Measurements from ENCODE around the gene JMJD8.

JMJD8 gene

GRCh38 chr16:684071-684794 lies at the start of gene JMJD8:
TSS of gene JMJD8 (minus strand) at chr16:684334. CDS start at chr16:684319, 15 bp downstream.
- peak; percentile 98 for DNase-seq

GRCh38 chr16:733382-734207 lies 49.5 kb upstream of the JMJD8 start:
- DNase-seq = no peak

GRCh38 chr16:732936-733335 lies 48.8 kb upstream of the JMJD8 start:
- no peak for DNase-seq

GRCh38 chr16:732332-732731 lies 48.2 kb upstream of the JMJD8 start:
- no peak for DNase-seq

- peak; percentile 21 for DNase-seq
These were observed 46.8 kb upstream of the JMJD8 start for GRCh38 chr16:730666-731509.

GRCh38 chr16:729768-730665 lies 45.9 kb upstream of the JMJD8 start:
- peak; percentile 20 for DNase-seq

GRCh38 chr16:728890-729744 lies 45.0 kb upstream of the JMJD8 start:
- DNase-seq = no peak

- peak; percentile 78 for DNase-seq
These were observed 44.2 kb upstream of the JMJD8 start for GRCh38 chr16:728131-728889.

- DNase-seq = no peak
These were observed 43.3 kb upstream of the JMJD8 start for GRCh38 chr16:727291-727977.

GRCh38 chr16:726438-727290 lies 42.5 kb upstream of the JMJD8 start, which contains the start of the genes CCDC78 and HAGHL:
TSS of gene CCDC78 (minus strand) at chr16:726443. CDS start at chr16:726367, 76 bp downstream.
TSS of gene HAGHL (plus strand) at chr16:727106. CDS start at chr16:727510, 404 bp downstream.
- DNase-seq = peak; percentile 69

GRCh38 chr16:726188-726437 lies 42.0 kb upstream of the JMJD8 start:
- no peak for DNase-seq

GRCh38 chr16:725463-726187 lies 41.5 kb upstream of the JMJD8 start:
- DNase-seq = no peak

- DNase-seq = no peak
These were observed 40.9 kb upstream of the JMJD8 start for GRCh38 chr16:725041-725376.

GRCh38 chr16:724188-725040 lies 40.3 kb upstream of the JMJD8 start:
- no peak for DNase-seq

- DNase-seq = no peak
These were observed 39.6 kb upstream of the JMJD8 start for GRCh38 chr16:723695-724094.

GRCh38 chr16:722835-723633 lies 38.9 kb upstream of the JMJD8 start:
- DNase-seq = no peak
